Astrocyte (in vitro differentiated cells and primary cell): ENCODE data around the gene NPHP4. TPM values are rescaled to one million over a fixed set of nuclear protein-coding genes. Genes with fewer than 3 reads are reported as not detected.

ENCODE experiments used
- DNase-seq: peaks from one replicate; pipeline ENCODE4 v3.0.0-alpha.2; 2010; ENCODE audit warnings: low read depth
- FAIRE-seq: peaks from 2 replicates; lab custom pipeline; 2011; peaks lifted over from hg19 to GRCh38; lab: Jason Lieb, UNC
- H2AFZ ChIP-seq: 2 replicates; pipeline ENCODE4 v1.6.0; 2012; ENCODE audit warnings: low read depth, low read length, inconsistent platforms
- H3K27ac ChIP-seq: 2 replicates; pipeline ENCODE4 v1.5.1; 2011; ENCODE audit warnings: low read depth, low read length, inconsistent platforms
- H3K27me3 ChIP-seq: 2 replicates; pipeline ENCODE4 v1.6.0; 2011; ENCODE audit warnings: low read length, inconsistent platforms; ENCODE audit not compliant: insufficient read depth
- H3K36me3 ChIP-seq: 2 replicates; pipeline ENCODE4 v1.5.1; 2011; ENCODE audit warnings: low read length, inconsistent platforms; ENCODE audit not compliant: insufficient read depth
- H3K4me1 ChIP-seq: 2 replicates; pipeline ENCODE4 v1.5.1; 2011; ENCODE audit warnings: low read length, inconsistent platforms; ENCODE audit not compliant: insufficient read depth
- H3K4me2 ChIP-seq: 2 replicates; pipeline ENCODE4 v1.6.0; 2012; ENCODE audit warnings: low read length, inconsistent platforms
- H3K4me3 ChIP-seq: 2 replicates; pipeline ENCODE4 v1.5.1; 2011; ENCODE audit warnings: low read depth, mild to moderate bottlenecking, low read length, inconsistent platforms; ENCODE audit not compliant: insufficient read depth
- H3K79me2 ChIP-seq: 2 replicates; pipeline ENCODE4 v1.6.0; 2012; ENCODE audit warnings: mild to moderate bottlenecking, low read length, inconsistent platforms; ENCODE audit not compliant: insufficient read depth
- H3K9ac ChIP-seq: 2 replicates; pipeline ENCODE4 v1.6.0; 2012; ENCODE audit warnings: mild to moderate bottlenecking, low read length, inconsistent platforms
- H3K9me3 ChIP-seq: 2 replicates; pipeline ENCODE4 v1.5.1; 2012; ENCODE audit warnings: low read depth, mild to moderate bottlenecking, low read length, inconsistent platforms; ENCODE audit not compliant: insufficient read depth
- H4K20me1 ChIP-seq: 2 replicates; pipeline ENCODE4 v1.6.0; 2012; ENCODE audit warnings: low read length, inconsistent platforms; ENCODE audit not compliant: insufficient read depth
- H3K27ac Mint-ChIP-seq: one replicate; pipeline ENCODE4 v1.8.0; 2021; ENCODE audit warnings: mild to moderate bottlenecking, mixed read lengths; ENCODE audit not compliant: unreplicated experiment
- H3K27me3 Mint-ChIP-seq: one replicate; pipeline ENCODE4 v1.8.0; 2021; ENCODE audit warnings: low read depth, mixed read lengths; ENCODE audit not compliant: unreplicated experiment
- H3K36me3 Mint-ChIP-seq: one replicate; pipeline ENCODE4 v1.8.0; 2021; ENCODE audit warnings: low read depth, mixed read lengths; ENCODE audit not compliant: unreplicated experiment
- H3K4me1 Mint-ChIP-seq: one replicate; pipeline ENCODE4 v1.8.0; 2021; ENCODE audit warnings: low read depth, mixed read lengths; ENCODE audit not compliant: unreplicated experiment
- H3K4me3 Mint-ChIP-seq: one replicate; pipeline ENCODE4 v1.8.0; 2021; ENCODE audit warnings: mild to moderate bottlenecking, moderate library complexity, mixed read lengths; ENCODE audit not compliant: unreplicated experiment
- H3K9me3 Mint-ChIP-seq: one replicate; pipeline ENCODE4 v1.8.0; 2021; ENCODE audit warnings: mild to moderate bottlenecking, mixed read lengths; ENCODE audit not compliant: unreplicated experiment
- EZH2 ChIP-seq: IDR thresholded peaks from 2 replicates; pipeline ENCODE4 v1.6.1; 2012; ENCODE audit warnings: mild to moderate bottlenecking, low read length, inconsistent platforms; ENCODE audit not compliant: insufficient read depth
- total RNA-seq: library from RNA; stranded (reverse); gene quantifications from 2 replicates; pipeline ENCODE4 v1.2.1, GENCODE V29; 2021
- TF ChIP-seq, protein P1 (sequence below): IDR thresholded peaks from 2 replicates; pipeline ENCODE4 v1.5.1; 2011; ENCODE audit warnings: low read depth, mild to moderate bottlenecking, inconsistent platforms, low read length, moderate library complexity; ENCODE audit not compliant: insufficient read depth

Gene NPHP4
- total RNA-seq, 1 donor from 2014 or later = 8.4 TPM

DNA sequence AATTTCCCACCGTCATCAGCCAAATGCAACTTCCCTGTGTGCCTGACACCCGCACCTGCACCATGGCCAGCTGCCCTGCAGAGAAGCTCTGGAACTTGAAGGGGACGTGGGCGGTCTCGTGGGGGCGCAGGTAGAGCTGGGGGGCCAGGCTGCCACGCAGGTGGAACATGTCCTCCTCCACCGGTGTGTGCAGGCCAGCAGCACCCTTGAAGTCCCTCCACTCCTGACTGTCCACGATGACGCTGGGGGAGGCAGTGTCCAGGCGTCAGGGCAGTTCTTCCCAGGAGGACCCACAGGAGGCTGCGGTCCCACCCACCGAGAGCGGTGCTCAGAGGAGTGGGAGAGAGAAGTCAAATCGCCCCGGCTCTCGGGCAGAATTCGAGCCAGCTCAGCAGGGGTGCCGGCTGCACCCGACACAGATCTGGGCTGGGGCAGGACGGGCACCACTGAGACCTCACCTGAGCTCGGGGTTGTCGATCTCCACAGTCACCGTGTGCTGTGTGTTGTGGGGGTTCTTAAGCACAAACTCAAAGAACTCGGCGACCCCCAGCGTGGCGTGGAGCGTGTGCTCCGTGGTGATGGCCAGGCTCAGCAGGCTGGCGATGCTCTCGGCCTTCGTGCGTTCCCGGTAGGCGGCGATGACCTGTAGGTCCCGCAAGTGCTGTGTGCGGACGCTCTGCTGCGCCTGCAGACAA, 117.7 kb downstream of the NPHP4 start:
- H3K36me3 ChIP-seq = peaks cover 2% of the 10 kb centered on the region
- Mint-ChIP-seq H3K27ac (no peak overlapping the region), H3K4me1 (no peaks in the 10 kb centered on the region), H3K4me3 (no peak overlapping the region), H3K36me3 (peaks cover 14% of the 10 kb centered on the region), H3K9me3 (no peaks in the 10 kb centered on the region), H3K27me3 (no peaks in the 10 kb centered on the region)
- DNase-seq = no peak
- no peak overlapping the region for H3K27ac ChIP-seq
- H3K9me3 ChIP-seq = peaks cover under 1% of the 10 kb centered on the region
- no peaks in the 10 kb centered on the region for H4K20me1 ChIP-seq
- H2AFZ ChIP-seq = no peak overlapping the region
- H3K27me3 ChIP-seq = no peaks in the 10 kb centered on the region
- H3K9ac ChIP-seq = no peak overlapping the region
- H3K4me1 ChIP-seq = no peaks in the 10 kb centered on the region
- TF ChIP-seq, protein P1, sequence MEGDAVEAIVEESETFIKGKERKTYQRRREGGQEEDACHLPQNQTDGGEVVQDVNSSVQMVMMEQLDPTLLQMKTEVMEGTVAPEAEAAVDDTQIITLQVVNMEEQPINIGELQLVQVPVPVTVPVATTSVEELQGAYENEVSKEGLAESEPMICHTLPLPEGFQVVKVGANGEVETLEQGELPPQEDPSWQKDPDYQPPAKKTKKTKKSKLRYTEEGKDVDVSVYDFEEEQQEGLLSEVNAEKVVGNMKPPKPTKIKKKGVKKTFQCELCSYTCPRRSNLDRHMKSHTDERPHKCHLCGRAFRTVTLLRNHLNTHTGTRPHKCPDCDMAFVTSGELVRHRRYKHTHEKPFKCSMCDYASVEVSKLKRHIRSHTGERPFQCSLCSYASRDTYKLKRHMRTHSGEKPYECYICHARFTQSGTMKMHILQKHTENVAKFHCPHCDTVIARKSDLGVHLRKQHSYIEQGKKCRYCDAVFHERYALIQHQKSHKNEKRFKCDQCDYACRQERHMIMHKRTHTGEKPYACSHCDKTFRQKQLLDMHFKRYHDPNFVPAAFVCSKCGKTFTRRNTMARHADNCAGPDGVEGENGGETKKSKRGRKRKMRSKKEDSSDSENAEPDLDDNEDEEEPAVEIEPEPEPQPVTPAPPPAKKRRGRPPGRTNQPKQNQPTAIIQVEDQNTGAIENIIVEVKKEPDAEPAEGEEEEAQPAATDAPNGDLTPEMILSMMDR = no peak
- TF ChIP-seq EZH2 = no peak
- H3K79me2 ChIP-seq = no peaks in the 10 kb centered on the region
- no peak overlapping the region for H3K4me3 ChIP-seq
- H3K4me2 ChIP-seq = no peak overlapping the region
- no peak for FAIRE-seq

DNA sequence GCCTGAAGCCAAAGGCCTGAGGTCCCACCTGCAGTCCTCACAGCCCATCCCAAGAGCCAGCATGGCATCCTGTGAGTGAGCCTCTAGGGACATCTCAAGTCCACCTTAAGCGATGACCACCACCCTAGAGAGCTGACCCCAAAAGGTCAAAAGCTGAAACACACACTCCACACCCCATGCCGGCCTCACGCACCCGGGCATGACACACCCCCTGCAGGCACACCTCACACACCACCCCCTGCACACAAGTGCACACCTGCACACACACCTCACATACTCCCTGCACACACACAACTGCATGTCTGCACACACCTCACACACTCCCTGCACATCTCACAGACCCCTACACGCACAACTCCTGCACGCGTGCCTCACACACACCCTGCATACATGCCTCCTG, 118.7 kb downstream of the NPHP4 start:
- peaks cover 6% of the 10 kb centered on the region for H3K9me3 ChIP-seq
- no peak overlapping the region for H3K4me2 ChIP-seq
- Mint-ChIP-seq H3K4me1 (no peaks in the 10 kb centered on the region), H3K4me3 (no peak overlapping the region), H3K9me3 (no peaks in the 10 kb centered on the region), H3K27me3 (no peaks in the 10 kb centered on the region), H3K36me3 (peaks cover 12% of the 10 kb centered on the region), H3K27ac (no peak overlapping the region)
- H3K4me1 ChIP-seq = no peaks in the 10 kb centered on the region
- H3K79me2 ChIP-seq = no peaks in the 10 kb centered on the region
- H3K27me3 ChIP-seq = no peaks in the 10 kb centered on the region
- no peak overlapping the region for H3K9ac ChIP-seq
- FAIRE-seq (no peak), DNase-seq (no peak)
- H2AFZ ChIP-seq = no peak overlapping the region
- H4K20me1 ChIP-seq = peaks cover 6% of the 10 kb centered on the region
- H3K4me3 ChIP-seq = no peak overlapping the region
- no peak for TF ChIP-seq EZH2
- TF ChIP-seq, protein P1 = no peak
- no peaks in the 10 kb centered on the region for H3K36me3 ChIP-seq
- no peak overlapping the region for H3K27ac ChIP-seq

DNA sequence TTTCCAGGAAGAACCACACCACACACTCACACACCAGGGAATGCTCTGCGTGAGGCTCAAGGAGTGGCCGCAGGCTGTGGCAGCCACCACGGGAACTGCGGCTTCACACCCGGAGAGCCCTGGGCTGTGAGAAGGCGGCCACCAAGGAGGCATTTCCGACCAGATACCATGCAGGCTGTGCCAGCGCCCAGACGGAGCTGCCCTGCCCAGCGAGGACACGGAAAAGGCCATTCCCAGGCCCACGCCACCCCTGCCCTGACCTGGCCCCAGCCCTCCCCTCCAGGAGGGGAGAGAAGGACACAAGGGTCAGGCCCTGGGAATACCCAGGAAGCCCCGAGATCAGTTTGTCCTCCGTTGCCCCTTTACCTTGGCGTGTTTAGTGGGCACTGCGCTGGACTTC, 119.3 kb downstream of the NPHP4 start:
- Mint-ChIP-seq H3K4me1 (no peaks in the 10 kb centered on the region), H3K27me3 (no peaks in the 10 kb centered on the region), H3K27ac (no peak overlapping the region), H3K9me3 (no peaks in the 10 kb centered on the region), H3K36me3 (peaks cover 12% of the 10 kb centered on the region), H3K4me3 (no peak overlapping the region)
- H3K9me3 ChIP-seq = peaks cover 6% of the 10 kb centered on the region
- H3K4me1 ChIP-seq = no peaks in the 10 kb centered on the region
- H4K20me1 ChIP-seq = peaks cover 9% of the 10 kb centered on the region
- H3K79me2 ChIP-seq = no peaks in the 10 kb centered on the region
- no peaks in the 10 kb centered on the region for H3K27me3 ChIP-seq
- no peak overlapping the region for H3K4me2 ChIP-seq
- DNase-seq = no peak
- TF ChIP-seq, protein P1 = no peak
- TF ChIP-seq EZH2 = no peak
- H3K4me3 ChIP-seq = no peak overlapping the region
- H2AFZ ChIP-seq = no peak overlapping the region
- H3K9ac ChIP-seq = no peak overlapping the region
- no peaks in the 10 kb centered on the region for H3K36me3 ChIP-seq
- no peak for FAIRE-seq
- no peak overlapping the region for H3K27ac ChIP-seq
